ENCODE results near the gene CNOT4. TPM values are rescaled to one million over a fixed set of nuclear protein-coding genes. Genes with fewer than 3 reads are reported as not detected.

The CNOT4 gene
- total and polyA plus RNA-seq, 2 of the 13 experiments (the other 11 are each of a cell fraction or from before 2014, with no cell fraction given) = 7.4 to 8.4 TPM

DNA sequence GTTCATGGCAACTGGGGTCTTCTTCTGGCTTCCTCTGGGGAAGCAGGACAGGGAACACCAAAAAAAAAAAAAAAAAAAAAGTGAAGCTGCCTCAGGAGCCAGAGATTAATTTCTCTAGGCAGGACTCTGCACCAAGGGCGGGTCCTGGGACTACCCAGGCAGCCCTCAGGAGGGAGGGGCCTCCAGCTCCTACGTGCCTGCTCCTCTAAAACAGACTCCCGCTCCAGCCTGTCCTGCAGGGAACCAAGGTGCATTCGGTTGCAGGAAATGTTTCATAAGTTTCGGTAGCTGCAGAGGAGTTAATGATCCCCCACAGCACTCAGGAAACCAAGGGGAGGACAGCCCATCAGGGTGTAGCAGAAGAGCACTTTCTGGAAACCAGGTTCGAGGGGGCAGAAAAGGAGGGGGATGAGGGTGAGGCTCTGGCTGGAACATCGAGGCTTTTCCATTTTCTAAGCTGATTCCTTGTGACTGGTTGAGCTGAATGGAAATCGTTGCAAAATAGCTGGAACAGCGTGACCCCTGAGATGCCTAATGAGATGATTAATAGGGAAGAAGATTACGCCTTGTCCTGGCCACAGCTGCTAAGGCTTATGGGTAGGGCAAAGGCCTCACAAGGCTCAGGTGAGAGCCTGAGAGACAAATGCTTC lies 192.1 kb downstream of the CNOT4 start (continued):
- TF ChIP-seq, protein P1, sequence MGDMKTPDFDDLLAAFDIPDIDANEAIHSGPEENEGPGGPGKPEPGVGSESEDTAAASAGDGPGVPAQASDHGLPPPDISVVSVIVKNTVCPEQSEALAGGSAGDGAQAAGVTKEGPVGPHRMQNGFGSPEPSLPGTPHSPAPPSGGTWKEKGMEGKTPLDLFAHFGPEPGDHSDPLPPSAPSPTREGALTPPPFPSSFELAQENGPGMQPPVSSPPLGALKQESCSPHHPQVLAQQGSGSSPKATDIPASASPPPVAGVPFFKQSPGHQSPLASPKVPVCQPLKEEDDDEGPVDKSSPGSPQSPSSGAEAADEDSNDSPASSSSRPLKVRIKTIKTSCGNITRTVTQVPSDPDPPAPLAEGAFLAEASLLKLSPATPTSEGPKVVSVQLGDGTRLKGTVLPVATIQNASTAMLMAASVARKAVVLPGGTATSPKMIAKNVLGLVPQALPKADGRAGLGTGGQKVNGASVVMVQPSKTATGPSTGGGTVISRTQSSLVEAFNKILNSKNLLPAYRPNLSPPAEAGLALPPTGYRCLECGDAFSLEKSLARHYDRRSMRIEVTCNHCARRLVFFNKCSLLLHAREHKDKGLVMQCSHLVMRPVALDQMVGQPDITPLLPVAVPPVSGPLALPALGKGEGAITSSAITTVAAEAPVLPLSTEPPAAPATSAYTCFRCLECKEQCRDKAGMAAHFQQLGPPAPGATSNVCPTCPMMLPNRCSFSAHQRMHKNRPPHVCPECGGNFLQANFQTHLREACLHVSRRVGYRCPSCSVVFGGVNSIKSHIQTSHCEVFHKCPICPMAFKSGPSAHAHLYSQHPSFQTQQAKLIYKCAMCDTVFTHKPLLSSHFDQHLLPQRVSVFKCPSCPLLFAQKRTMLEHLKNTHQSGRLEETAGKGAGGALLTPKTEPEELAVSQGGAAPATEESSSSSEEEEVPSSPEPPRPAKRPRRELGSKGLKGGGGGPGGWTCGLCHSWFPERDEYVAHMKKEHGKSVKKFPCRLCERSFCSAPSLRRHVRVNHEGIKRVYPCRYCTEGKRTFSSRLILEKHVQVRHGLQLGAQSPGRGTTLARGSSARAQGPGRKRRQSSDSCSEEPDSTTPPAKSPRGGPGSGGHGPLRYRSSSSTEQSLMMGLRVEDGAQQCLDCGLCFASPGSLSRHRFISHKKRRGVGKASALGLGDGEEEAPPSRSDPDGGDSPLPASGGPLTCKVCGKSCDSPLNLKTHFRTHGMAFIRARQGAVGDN (CRISPR knock-in tag; IDR thresholded peaks at IDR 0.05) = peak; percentile 37
- no peak for TF ChIP-seq RFX3 (CRISPR knock-in tag; IDR thresholded peaks at IDR 0.05)
- TF ChIP-seq, protein P2, sequence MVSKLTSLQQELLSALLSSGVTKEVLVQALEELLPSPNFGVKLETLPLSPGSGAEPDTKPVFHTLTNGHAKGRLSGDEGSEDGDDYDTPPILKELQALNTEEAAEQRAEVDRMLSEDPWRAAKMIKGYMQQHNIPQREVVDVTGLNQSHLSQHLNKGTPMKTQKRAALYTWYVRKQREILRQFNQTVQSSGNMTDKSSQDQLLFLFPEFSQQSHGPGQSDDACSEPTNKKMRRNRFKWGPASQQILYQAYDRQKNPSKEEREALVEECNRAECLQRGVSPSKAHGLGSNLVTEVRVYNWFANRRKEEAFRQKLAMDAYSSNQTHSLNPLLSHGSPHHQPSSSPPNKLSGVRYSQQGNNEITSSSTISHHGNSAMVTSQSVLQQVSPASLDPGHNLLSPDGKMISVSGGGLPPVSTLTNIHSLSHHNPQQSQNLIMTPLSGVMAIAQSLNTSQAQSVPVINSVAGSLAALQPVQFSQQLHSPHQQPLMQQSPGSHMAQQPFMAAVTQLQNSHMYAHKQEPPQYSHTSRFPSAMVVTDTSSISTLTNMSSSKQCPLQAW (CRISPR knock-in tag; IDR thresholded peaks at IDR 0.05) = peak; percentile 33; the same call in 1 of the 2 replicates
- TF ChIP-seq LCORL (IDR thresholded peaks at IDR 0.05) = no peak
- no peak for TF ChIP-seq LCORL (CRISPR knock-in tag; IDR thresholded peaks at IDR 0.05)
- TF ChIP-seq ZNF362 (CRISPR knock-in tag; IDR thresholded peaks at IDR 0.05; ENCODE audit: borderline replicate concordance) = peak; percentile 52; the same call in 1 of the 2 replicates
- TF ChIP-seq, protein P3, sequence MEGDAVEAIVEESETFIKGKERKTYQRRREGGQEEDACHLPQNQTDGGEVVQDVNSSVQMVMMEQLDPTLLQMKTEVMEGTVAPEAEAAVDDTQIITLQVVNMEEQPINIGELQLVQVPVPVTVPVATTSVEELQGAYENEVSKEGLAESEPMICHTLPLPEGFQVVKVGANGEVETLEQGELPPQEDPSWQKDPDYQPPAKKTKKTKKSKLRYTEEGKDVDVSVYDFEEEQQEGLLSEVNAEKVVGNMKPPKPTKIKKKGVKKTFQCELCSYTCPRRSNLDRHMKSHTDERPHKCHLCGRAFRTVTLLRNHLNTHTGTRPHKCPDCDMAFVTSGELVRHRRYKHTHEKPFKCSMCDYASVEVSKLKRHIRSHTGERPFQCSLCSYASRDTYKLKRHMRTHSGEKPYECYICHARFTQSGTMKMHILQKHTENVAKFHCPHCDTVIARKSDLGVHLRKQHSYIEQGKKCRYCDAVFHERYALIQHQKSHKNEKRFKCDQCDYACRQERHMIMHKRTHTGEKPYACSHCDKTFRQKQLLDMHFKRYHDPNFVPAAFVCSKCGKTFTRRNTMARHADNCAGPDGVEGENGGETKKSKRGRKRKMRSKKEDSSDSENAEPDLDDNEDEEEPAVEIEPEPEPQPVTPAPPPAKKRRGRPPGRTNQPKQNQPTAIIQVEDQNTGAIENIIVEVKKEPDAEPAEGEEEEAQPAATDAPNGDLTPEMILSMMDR (CRISPR knock-in tag; IDR thresholded peaks at IDR 0.05) = no peak
- no peak for TF ChIP-seq CBX5 (CRISPR knock-in tag; IDR thresholded peaks at IDR 0.05; ENCODE audit: borderline replicate concordance)
- TF ChIP-seq ZNF430 (CRISPR knock-in tag; IDR thresholded peaks at IDR 0.05) = 0 out of 2 replicates have a peak, but pooled peaks have one; percentile 38
- TF ChIP-seq ZNF263 (CRISPR knock-in tag; IDR thresholded peaks at IDR 0.05) = peak; percentile 72
- peak; percentile 8; the same call in 1 of the 2 replicates for TF ChIP-seq SALL1 (CRISPR knock-in tag; IDR thresholded peaks at IDR 0.05)
- TF ChIP-seq HNF4G (IDR thresholded peaks at IDR 0.05; ENCODE audit: borderline replicate concordance, low read depth, low read length) = no peak; the same call in 1 of the 2 replicates
- TF ChIP-seq HNF4G (CRISPR knock-in tag; IDR thresholded peaks at IDR 0.05; ENCODE audit: borderline replicate concordance, low read depth) = 0 out of 2 replicates have a peak, but pooled peaks have one; percentile 14
- TF ChIP-seq ZNF501 (CRISPR knock-in tag; IDR thresholded peaks at IDR 0.05) = 0 out of 2 replicates have a peak, but pooled peaks have one; percentile 16
- TF ChIP-seq ZNF709 (CRISPR knock-in tag; IDR thresholded peaks at IDR 0.05) = no peak
- no peak for TF ChIP-seq TERF1 (CRISPR knock-in tag; IDR thresholded peaks at IDR 0.05)
- TF ChIP-seq, protein P4, sequence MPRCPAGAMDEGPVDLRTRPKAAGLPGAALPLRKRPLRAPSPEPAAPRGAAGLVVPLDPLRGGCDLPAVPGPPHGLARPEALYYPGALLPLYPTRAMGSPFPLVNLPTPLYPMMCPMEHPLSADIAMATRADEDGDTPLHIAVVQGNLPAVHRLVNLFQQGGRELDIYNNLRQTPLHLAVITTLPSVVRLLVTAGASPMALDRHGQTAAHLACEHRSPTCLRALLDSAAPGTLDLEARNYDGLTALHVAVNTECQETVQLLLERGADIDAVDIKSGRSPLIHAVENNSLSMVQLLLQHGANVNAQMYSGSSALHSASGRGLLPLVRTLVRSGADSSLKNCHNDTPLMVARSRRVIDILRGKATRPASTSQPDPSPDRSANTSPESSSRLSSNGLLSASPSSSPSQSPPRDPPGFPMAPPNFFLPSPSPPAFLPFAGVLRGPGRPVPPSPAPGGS (CRISPR knock-in tag; IDR thresholded peaks at IDR 0.05) = 0 out of 2 replicates have a peak, but pooled peaks have one; percentile 39

Data from HepG2 (cell line).